LNCaP clone FGC (cell line): ENCODE measurements around the gene INTS6L.
"Not testable (repeated sequence)": the region's sequence is repeated elsewhere in the genome, so short reads cannot be mapped to it uniquely, and the experiment has no call there.

Experiments
- DNase-seq: peaks from one replicate; pipeline ENCODE4 v3.0.0-alpha.2; 2011; ENCODE audit warnings: low read depth
- H3K4me3 ChIP-seq: 2 replicates; pipeline ENCODE4 v1.5.1; 2011; ENCODE audit warnings: mild to moderate bottlenecking, low read depth, low read length, control low read depth
- TF ChIP-seq, protein P1 (sequence below): IDR thresholded peaks from 2 replicates; pipeline ENCODE4 v1.5.1; 2012; ENCODE audit warnings: mild to moderate bottlenecking; ENCODE audit not compliant: control insufficient read depth, insufficient read depth; ENCODE audit errors: extremely low read depth

The INTS6L gene

DNA sequence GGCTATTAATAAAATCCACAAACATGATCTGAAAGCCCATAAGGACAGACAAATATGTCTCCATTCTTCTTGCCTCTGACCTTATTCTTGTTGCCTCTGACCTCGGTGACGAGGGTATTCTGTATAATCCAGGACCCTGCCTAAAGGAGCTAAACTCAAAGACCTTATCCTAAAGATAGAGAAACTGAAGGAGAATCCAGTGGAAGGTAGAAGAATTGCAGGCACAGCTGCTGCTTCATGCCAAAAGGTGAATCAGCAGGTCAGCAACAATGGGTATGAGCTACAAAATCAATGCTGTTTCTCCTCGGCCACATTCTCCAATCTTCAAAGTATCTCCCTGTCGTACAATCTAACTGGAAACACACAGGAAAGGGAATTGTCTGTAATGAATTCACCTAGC is 71.4 kb downstream of the INTS6L start:
- no peak for DNase-seq
- TF ChIP-seq, protein P1, sequence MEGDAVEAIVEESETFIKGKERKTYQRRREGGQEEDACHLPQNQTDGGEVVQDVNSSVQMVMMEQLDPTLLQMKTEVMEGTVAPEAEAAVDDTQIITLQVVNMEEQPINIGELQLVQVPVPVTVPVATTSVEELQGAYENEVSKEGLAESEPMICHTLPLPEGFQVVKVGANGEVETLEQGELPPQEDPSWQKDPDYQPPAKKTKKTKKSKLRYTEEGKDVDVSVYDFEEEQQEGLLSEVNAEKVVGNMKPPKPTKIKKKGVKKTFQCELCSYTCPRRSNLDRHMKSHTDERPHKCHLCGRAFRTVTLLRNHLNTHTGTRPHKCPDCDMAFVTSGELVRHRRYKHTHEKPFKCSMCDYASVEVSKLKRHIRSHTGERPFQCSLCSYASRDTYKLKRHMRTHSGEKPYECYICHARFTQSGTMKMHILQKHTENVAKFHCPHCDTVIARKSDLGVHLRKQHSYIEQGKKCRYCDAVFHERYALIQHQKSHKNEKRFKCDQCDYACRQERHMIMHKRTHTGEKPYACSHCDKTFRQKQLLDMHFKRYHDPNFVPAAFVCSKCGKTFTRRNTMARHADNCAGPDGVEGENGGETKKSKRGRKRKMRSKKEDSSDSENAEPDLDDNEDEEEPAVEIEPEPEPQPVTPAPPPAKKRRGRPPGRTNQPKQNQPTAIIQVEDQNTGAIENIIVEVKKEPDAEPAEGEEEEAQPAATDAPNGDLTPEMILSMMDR: no peak
- no peak overlapping the region for H3K4me3 ChIP-seq

DNA sequence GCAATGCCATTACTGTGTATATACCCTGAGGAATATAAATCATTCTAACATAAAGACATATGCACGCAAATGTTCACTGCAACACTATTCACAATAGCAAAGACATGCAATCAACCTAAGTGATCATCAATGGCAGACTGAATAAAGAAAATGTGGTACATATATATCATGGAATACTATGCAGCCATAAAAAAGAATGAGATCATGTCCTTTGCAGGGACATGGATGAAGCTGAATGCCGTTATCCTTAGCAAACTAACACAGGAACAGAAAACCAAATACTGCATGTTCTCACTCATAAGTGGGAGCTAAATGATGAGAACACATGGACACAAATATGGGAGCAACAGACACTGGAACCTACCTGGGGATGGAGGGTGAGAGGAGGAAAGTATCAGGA is 73.6 kb downstream of the INTS6L start:
- not testable (repeated sequence) for H3K4me3 ChIP-seq, DNase-seq

DNA sequence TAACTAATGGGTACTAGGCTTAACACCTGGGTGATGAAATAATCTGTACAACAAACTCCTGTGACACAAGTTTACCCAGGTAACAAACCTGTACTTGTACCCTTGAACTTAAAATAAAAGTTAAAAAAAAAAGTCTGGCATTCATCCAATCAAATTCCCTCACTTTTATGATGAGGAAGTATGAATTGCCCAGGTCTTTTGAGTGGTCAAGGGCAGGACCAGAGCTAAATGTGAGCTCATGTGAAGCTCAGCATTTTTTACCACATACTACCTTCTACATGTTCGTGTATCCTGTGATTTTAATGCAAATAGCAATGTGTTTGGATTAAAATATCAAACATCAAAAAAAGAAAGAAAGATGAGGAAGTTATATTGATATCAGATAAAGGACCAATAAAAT is 74.0 kb downstream of the INTS6L start:
- H3K4me3 ChIP-seq, DNase-seq: not testable (repeated sequence)

DNA sequence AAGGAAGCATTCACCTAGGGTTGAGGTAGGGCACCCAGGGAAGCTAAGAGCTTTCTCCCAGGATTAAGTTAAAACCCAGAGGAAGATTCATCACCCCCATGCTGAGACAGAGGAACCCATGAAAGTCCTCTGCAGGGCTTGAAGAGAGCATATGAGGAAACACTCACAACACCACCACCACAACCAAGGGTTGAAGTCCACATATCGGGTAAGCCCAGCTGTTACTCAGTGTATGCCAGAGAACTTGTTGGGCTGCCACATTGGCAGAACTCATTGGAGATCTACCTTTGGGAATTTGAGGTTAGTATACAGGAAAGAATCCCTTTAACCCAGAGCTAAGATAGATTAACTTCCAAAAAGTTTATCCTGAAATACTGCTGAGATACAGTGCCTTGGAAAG is 75.1 kb downstream of the INTS6L start:
- H3K4me3 ChIP-seq: no peak overlapping the region
- DNase-seq: no peak
- TF ChIP-seq, protein P1: no peak

DNA sequence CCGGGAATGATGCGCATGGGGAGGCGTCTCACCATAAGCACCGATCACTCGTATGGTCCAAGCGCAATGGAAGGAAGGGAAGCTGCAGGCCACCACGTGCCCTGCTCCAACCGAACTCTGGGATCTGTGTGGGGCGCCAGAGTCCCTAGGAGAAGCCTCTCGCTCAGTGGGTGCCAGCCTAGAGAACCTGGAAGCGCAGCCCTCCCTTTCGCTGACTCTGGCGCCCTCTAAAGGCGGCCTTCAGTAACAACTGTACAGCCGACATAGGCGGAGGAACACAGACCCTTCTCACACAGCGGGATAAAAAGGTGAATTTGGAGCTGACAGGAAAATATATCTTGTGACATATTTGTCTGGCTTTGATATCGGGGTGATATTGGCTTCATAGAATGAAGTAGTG is 76.0 kb downstream of the INTS6L start:
- no peak overlapping the region for H3K4me3 ChIP-seq
- DNase-seq: no peak
- TF ChIP-seq, protein P1: 0 out of 2 replicates have a peak, but pooled peaks have one; percentile 21

DNA sequence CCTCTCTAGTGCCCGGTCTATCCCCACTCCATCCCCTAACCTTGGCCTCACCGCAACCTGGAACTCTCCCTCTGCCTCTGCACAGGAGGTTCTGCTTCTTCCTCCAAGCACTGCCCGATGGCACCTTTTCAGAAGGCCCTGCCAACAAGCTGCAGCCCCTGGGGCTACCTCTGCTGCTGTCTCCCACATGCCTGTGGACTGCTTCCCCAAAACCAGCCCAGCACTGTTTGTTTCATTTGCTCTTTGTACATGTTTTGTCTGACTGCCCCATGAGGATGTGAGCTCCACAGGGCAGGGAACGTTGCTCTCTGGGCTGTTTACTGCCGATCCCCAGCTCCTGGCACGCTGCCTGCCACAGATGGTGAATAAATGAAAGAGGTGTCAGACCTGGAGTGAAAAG is 85.4 kb downstream of the INTS6L start:
- no peak overlapping the region for H3K4me3 ChIP-seq
- no peak for DNase-seq
- TF ChIP-seq, protein P1: no peak

DNA sequence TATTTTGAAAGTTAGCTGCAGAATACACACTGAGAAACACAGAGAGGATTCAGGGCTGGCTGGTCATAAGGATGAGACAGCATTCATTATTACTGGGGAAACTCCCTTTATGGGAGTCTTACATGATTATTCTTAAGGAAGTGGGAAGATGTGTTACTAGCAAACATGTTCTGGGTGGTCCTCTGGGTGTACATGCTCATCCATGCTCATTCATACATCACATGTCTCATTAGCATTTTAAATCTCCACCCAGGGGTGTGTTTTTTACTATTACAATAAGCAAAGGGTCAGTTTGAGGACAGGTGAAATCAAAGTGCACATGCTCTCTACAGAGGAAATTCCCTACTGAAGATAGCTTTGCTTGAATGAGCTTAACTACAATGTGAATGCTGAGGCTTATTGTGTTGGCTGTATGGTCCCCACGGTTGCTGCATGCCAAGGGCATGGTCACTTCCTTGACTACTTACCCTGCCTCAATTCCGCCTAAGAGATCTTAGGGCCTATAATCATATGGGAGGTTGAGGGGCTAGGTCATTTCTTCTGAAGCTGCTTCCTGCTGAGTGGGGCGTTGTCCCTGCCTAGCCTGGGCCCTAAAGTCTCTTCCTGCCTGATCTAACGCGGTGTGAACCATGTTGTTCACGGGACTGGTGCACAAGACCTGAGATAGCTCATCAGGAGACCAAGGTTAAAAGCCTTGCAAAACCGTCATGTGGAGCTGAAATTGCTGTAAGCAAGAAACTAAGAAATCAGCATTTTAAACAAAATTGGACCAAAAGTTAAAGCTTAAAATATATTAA is 104.1 kb downstream of the INTS6L start:
- not testable (repeated sequence) for DNase-seq, H3K4me3 ChIP-seq

DNA sequence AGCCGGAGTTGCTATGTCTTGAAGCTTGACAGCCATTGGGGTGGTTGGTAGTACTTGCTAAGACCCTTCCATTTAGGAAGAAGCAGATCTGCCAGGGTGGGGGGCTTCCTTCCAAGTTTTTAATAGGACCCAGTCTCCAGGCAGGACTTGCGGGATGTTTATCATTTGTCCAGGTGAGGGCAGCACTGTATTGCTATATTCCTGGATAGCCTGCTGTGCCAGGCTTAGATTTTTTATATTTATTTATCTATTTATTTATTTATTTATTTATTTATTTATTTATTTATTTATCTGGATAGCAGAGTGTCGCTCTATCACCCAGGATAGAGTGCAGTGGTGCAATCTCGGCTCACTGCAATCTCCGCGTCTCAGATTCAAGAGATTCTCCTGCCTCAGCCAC is 105.5 kb downstream of the INTS6L start:
- DNase-seq: peak; percentile 19
- TF ChIP-seq, protein P1: peak; percentile 46

More for the DNA sequence above, 105.5 kb downstream of the INTS6L start:
- H3K4me3 ChIP-seq: no peak overlapping the region
